ENCODE data around the gene ZNF593. TPM values are rescaled to one million over a fixed set of nuclear protein-coding genes. Genes with fewer than 3 reads are reported as not detected.
A peak's percentile ranks its signal among the peaks of the same experiment; 100 is the strongest.

Gene ZNF593
- total and polyA plus RNA-seq, 2 of the 13 experiments (the other 11 are each of a cell fraction or from before 2014, with no cell fraction given): 37.3 to 55.8 TPM

DNA sequence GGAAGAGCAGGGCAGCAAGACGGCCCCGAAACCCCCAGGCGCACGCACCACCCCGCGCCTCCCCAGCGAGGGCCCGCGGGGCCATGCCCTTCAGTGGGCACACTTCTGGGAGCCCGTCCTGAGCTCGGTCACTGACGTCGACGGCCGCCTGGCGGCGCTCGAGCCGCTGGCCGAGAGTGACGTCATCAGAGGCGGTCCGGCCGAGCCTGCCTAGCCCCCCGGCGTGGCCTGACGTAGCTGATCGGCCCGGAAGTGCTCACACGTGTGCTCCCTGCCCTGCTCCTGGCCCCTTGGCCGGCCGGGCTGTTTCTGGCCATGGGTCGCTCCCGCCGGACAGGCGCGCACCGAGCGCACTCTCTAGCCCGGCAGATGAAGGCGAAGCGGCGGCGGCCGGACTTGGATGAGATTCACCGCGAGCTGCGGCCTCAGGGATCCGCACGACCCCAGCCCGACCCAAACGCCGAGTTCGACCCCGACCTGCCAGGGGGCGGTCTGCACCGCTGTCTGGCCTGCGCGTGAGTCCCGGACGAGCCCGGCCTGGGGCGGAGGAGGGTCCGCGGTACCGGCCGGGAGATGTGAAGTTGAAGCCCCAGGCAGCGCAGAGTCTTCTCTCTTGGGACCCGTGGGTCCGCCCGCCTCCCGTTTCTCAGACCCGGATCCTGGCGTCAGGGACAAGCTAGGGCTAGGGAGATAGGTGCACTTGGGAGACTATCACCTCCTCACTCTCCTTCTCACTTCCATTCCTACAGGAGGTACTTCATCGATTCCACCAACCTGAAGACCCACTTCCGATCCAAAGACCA, at the start of gene ZNF593 (continued):
- TF ChIP-seq FOXM1 (CRISPR knock-in tag; IDR thresholded peaks at IDR 0.05) (no peak), ATRX (CRISPR knock-in tag; IDR thresholded peaks at IDR 0.05; ENCODE audit: borderline replicate concordance) (no peak), ZNF605 (CRISPR knock-in tag; IDR thresholded peaks at IDR 0.05) (peak; percentile 93), RFX3 (CRISPR knock-in tag; IDR thresholded peaks at IDR 0.05) (no peak), CBX1 (IDR thresholded peaks at IDR 0.05; ENCODE audit: low read depth) (peak; percentile 74), TCF12 (IDR thresholded peaks at IDR 0.05) (no peak), TCF12 (CRISPR knock-in tag; IDR thresholded peaks at IDR 0.05) (peak; percentile 95), ZNF747 (CRISPR knock-in tag; IDR thresholded peaks at IDR 0.05; ENCODE audit: borderline replicate concordance) (peak; percentile 82; the same call in 1 of the 2 replicates), SP2 (CRISPR knock-in tag; IDR thresholded peaks at IDR 0.05) (peak; percentile 64), ZNF776 (CRISPR knock-in tag; IDR thresholded peaks at IDR 0.05) (peak; percentile 98), HES4 (CRISPR knock-in tag; IDR thresholded peaks at IDR 0.05; ENCODE audit: borderline replicate concordance) (peak; percentile 85; the same call in 1 of the 2 replicates), ZNF550 (CRISPR knock-in tag; IDR thresholded peaks at IDR 0.05; ENCODE audit: borderline replicate concordance) (no peak), HOMEZ (CRISPR knock-in tag; IDR thresholded peaks at IDR 0.05; ENCODE audit: low read depth) (0 out of 2 replicates have a peak, but pooled peaks have one; percentile 20), PAWR (CRISPR knock-in tag; IDR thresholded peaks at IDR 0.05; ENCODE audit: borderline replicate concordance) (no peak; the same call in 1 of the 2 replicates), ZNF619 (CRISPR knock-in tag; IDR thresholded peaks at IDR 0.05) (0 out of 2 replicates have a peak, but pooled peaks have one; percentile 48), YEATS4 (CRISPR knock-in tag; IDR thresholded peaks at IDR 0.05; ENCODE audit: borderline replicate concordance) (peak; percentile 97), RCOR2 (CRISPR knock-in tag; IDR thresholded peaks at IDR 0.05) (no peak), SP1 (IDR thresholded peaks at IDR 0.05) (no peak), SP1 (CRISPR knock-in tag; IDR thresholded peaks at IDR 0.05) (peak; percentile 82), SNAPC2 (CRISPR knock-in tag; IDR thresholded peaks at IDR 0.05) (peak; percentile 92), ZNF543 (CRISPR knock-in tag; IDR thresholded peaks at IDR 0.05) (0 out of 2 replicates have a peak, but pooled peaks have one; percentile 28), SRY (CRISPR knock-in tag; IDR thresholded peaks at IDR 0.05) (peak; percentile 93), E2F2 (CRISPR knock-in tag; IDR thresholded peaks at IDR 0.05; ENCODE audit: borderline replicate concordance) (no peak), ZMYM4 (CRISPR knock-in tag; IDR thresholded peaks at IDR 0.05) (peak; percentile 90), YY1 (IDR thresholded peaks at IDR 0.05; ENCODE audit: insufficient read depth, insufficient replicate concordance, low read depth, low read length) (peak; percentile 72)
- TF ChIP-seq, protein P1, sequence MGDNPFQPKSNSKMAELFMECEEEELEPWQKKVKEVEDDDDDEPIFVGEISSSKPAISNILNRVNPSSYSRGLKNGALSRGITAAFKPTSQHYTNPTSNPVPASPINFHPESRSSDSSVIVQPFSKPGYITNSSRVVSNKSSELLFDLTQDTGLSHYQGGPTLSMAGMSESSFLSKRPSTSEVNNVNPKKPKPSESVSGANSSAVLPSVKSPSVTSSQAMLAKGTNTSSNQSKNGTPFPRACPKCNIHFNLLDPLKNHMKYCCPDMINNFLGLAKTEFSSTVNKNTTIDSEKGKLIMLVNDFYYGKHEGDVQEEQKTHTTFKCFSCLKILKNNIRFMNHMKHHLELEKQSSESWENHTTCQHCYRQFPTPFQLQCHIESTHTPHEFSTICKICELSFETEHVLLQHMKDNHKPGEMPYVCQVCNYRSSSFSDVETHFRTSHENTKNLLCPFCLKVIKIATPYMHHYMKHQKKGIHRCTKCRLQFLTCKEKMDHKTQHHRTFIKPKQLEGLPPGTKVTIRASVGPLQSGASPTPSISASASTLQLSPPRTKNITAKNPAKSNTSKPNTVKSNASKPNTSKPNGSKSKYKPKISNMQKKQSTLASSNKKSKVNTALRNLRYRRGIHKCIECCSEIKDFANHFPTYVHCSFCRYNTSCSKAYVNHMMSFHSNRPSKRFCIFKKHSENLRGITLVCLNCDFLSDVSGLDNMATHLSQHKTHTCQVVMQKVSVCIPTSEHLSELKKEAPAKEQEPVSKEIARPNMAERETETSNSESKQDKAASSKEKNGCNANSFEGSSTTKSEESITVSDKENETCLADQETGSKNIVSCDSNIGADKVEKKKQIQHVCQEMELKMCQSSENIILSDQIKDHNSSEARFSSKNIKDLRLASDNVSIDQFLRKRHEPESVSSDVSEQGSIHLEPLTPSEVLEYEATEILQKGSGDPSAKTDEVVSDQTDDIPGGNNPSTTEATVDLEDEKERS (CRISPR knock-in tag; IDR thresholded peaks at IDR 0.05): peak; percentile 79
